ENCODE results near the gene GOSR1.
"Not testable (repeated sequence)": the region's sequence is repeated elsewhere in the genome, so short reads cannot be mapped to it uniquely, and the experiment has no call there.

GOSR1 gene

DNA sequence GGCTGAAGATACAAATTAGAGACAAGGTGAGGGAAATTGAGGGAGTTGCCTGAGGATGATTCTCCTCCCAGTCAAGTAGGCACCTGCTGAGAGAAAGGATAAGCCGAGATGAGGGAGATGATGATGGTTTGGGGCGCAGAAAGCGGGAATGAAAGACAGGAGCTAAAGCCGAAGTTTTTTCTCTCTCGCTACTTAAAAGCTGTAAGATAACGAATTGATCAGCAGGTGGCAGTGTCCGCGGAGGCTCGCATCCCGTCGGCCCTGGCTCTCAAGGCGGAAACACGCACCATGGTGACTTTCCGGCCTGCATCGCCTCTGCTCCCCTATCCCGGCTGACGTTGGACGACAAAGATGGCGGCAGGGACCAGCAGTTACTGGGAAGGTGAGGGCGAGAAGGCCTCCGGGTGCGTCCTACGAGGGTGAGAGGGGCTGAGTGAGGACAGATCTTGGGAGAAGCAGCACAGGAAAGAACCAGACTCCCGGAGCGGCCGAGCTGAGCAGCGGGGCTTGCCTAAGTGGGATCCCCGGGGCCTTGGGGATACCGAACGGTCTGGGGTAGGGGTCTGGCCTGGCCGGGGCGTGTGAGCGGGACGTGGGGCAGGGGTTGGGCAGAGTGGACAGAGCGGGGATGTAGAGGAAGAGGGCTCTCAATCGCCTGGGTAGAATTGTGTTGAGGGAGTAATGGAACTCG, at the start of gene GOSR1:
Gene GOSR1, plus strand, starts transcription at position 326 of the 691 bp plus-strand sequence. Its CDS starts 26 bp downstream, at position 352.
- H3K4me3 ChIP-seq (ENCODE audit: low read depth, low read length), result peak within 1 kb of the TSS; percentile 98

DNA sequence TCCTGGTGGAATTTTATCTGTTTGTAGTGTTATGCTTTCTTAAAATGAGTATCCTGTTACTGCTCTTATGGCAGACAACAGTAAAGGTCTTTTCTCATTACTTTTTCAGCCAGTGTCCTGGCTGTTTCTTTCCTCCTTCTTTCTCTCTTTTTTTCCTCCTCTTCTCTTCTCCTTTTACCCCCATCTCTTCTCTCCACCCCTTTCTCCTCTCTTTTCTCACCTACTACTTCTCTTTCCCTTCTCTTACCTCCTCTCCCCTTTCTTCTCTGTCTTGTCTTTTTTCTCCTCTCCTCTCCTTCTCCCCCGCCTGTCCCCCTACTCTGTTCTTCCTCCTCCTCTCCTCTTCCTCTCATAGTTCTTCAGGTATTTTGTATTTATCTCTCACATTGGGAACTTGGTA, 49.6 kb upstream of the GOSR1 start:
- no peak overlapping the region for H3K4me3 ChIP-seq (ENCODE audit: low read depth, low read length)

DNA sequence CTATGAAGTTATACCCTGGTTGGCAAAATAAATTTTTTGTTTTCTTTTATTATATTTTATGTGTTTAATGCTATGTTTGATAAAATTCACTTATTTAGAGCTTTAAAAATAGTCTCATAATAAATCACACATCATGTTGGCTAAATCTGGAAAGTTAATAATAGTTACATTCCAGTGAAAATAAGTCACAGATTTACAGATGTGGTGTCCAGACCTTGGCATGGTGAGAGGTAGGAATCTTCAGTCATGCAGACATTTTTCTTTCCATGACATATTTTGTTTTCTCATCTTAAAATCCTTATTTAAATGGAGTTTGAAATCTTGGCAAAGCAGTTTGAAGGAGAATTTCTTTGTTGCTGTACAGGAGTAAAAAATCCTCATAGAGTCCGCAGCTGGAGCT, 48.1 kb upstream of the GOSR1 start:
- H3K4me3 ChIP-seq (ENCODE audit: low read depth, low read length), result no peak overlapping the region

DNA sequence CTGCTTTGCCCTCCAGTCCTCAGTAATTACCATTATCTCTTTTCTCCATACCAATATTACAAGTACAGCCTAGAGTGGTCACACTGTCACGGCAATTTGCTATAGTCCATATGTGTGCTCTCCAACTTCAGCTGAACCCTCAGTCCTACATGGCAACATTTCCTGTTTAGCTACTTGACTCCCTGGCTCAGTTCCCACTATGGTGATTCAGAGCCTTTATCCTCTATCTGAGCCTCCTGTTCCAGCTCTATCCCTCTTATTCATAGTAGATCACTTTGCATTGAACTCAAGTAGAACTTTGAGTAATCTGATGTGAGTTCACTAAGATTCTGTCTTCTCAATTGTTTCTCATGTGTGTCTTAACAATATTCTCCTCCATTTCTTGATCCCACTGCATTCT, 43.7 kb upstream of the GOSR1 start:
- no peak overlapping the region for H3K4me3 ChIP-seq (ENCODE audit: low read depth, low read length)

DNA sequence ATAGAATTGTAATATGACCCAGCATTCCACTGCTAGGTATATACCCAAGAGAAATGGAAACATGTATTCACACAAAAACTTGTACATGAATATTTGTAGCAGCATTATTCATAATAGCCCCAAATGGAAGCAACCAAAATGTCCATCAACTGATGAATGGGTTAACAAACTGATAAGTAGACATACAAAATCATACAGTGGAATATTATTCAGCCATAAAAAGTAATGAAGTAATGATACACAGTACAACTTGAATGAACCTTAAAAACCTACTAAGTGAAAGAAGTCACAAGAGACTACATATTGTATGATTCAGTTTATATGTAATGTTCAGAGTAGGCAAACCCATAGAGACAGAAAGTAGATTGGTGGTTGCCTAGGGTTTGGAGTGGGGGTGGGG, 40.5 kb upstream of the GOSR1 start:
- H3K4me3 ChIP-seq (ENCODE audit: low read depth, low read length), result no peak overlapping the region

DNA sequence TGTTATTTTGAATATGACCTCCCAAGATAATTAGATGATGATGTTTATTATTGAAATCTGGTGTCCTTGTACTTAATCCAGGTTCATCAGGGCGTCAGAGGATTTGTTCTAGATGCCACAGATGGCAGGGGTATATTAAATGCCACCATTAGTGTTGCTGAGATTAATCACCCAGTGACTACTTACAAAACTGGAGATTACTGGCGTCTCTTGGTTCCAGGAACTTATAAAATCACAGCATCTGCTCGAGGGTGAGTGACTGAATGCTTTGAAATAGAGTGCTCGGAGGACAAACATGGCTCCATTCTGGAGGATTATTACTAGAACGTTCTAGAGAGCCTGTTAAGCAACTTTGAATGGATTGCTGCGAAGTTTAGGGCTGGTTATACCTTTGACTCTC, 33.5 kb upstream of the GOSR1 start:
- no peak overlapping the region for H3K4me3 ChIP-seq (ENCODE audit: low read depth, low read length)

DNA sequence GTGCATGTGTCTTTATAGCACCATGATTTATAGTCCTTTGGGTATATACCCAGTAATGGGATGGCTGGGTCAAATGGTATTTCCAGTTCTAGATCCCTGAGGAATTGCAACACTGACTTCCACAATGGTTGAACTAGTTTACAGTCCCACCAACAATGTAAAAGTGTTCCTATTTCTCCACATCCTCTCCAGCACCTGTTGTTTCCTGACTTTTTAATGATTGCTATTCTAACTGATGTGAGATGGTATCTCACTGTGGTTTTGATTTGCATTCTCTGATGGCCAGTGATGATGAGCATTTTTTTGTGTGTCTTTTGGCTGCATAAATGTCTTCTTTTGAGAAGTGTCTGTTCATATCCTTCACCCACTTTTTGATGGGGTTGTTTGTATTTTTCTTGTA, 30.6 kb upstream of the GOSR1 start:
- not testable (repeated sequence) for H3K4me3 ChIP-seq (ENCODE audit: low read depth, low read length)

DNA sequence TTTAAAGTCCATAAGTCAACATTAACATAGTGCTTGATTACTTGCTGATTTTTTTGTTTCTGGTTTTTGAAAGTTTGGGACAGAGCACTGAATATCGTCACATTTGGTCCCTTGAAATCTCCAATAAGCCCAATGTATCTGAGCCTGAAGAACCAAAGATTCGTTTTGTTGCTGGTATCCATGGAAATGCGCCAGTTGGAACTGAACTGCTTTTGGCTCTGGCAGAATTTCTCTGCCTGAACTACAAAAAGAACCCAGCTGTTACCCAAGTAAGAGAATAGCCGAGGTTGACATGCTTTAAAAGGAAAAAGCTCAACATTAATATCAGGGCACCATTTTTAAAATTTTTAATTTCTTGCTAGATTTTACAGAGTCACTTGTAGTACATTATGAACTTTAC, 27.7 kb upstream of the GOSR1 start:
- no peak overlapping the region for H3K4me3 ChIP-seq (ENCODE audit: low read depth, low read length)

DNA sequence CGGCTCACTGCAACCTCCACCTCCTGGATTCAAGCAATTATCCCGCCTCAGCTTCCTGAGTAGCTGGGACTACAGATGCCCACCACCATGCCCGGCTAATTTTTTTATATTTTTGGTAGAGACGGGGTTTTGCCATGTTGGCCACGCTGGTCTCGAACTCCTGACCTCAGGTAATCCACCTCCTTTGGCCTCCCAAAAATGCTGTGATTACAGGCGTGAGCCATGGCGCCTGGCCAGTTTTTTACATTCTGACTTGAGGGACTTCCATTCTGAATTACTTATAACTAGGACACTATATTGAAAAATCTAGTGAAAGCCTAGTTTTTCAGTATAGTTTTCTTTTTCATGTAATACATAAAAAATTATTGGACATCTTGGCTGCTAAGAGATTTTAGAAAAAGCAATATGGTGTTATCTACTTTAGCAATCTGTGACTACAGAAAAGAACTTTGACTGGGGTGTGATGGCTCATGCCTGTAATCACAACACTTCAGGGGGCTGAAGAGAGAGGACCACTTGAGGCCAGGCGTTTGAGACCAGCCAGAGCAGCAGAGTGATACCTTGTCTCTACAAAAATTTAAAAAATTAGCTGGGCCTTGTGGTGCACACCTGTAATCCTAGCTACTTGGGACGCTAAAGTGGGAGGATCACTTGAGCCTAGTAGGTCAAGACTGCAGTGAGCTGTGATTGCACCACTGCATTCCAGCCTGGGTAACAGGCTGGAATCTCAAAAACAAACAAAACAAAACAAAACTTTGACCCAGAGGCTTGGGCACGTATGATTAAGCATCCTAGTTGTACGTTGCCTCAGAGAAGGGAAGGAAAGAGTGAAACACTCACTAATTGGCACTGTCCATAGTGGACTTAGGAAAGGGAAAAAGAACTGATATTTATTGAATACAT, 26.8 kb upstream of the GOSR1 start:
- no peak overlapping the region for H3K4me3 ChIP-seq (ENCODE audit: low read depth, low read length)

DNA sequence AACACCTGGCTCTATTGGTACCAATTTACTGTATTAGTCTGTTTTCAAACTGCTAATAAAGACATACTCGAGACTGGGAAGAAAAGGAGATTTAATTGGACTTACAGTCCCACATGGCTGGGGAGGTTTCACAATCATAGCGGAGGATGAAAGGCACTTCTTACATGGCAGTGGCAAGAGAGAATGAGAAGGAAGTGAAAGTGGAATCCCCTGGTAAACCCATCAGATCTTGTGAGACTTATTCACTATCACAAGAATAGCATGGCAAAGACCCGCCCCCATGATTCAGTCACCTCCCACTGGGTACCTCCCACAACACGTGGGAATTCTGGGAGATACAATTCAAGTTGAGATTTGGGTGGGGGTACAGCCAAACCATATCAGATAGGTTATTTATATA, 22.6 kb upstream of the GOSR1 start:
- H3K4me3 ChIP-seq (ENCODE audit: low read depth, low read length), result no peak overlapping the region

DNA sequence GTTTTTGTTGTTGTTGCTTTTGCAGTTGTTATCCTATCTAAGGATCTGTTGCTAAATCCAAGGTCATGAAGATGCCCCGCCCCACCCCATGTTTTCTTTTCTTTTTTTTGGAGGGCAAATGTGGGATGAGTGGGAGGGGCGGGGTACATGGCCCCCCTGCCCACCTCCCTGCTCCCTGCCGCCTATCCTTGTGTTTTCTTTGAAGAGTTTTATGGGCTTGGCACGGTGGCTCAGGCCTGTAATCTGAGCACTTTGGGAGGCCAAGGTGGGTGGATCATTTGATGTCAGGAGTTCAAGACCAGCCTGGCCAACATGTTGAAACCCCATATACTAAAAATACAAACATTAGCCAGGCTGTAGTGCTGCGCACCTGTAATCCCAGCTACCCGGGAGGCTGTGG, 18.8 kb upstream of the GOSR1 start:
- H3K4me3 ChIP-seq (ENCODE audit: low read depth, low read length), result no peak overlapping the region

DNA sequence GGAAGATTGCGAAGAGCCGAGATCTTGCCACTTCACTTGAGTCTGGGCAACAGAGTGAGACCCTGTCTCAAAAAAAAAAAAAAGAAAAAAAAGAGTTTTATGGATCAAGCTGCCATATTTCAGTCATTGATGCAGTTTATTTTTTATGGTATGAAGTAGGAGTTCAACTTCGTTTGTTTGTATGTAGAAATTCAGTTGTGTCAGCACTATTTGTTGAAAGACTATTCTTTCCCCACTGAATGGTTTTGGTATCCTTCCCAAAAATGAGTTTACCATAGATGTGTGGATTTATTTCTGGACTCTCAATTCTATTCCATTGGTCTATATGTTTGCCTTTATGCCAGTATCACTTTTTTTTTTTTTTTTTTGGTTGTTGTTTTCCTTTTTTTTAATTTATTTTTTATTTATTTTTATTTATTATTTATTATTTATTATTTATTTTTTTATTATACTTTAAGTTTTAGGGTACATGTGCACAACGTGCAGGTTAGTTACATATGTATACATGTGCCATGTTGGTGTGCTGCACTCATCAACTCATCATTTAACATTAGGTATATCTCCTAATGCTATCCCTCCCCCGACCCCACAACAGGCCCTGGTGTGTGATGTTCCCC, 18.3 kb upstream of the GOSR1 start:
- H3K4me3 ChIP-seq (ENCODE audit: low read depth, low read length), result not testable (repeated sequence)

DNA sequence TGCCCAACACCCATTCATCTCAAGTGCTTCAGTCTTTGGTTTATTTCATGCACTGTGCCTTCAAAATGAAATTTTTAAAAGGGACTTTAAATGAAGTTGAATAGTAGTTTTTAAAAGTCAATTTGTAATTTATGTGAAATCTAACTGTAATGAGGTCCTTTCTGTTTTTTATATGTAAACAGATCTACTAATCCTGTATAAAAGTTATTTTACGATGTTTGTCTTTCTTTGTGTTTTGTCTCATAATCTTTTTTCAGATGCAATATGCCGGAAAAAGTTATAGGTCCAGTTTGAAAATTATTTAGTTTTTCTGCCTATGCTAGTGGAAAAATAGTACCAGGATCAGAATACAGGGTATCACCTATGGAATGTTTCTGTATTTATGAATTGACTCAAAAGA, 8.7 kb upstream of the GOSR1 start:
- no peak overlapping the region for H3K4me3 ChIP-seq (ENCODE audit: low read depth, low read length)

DNA sequence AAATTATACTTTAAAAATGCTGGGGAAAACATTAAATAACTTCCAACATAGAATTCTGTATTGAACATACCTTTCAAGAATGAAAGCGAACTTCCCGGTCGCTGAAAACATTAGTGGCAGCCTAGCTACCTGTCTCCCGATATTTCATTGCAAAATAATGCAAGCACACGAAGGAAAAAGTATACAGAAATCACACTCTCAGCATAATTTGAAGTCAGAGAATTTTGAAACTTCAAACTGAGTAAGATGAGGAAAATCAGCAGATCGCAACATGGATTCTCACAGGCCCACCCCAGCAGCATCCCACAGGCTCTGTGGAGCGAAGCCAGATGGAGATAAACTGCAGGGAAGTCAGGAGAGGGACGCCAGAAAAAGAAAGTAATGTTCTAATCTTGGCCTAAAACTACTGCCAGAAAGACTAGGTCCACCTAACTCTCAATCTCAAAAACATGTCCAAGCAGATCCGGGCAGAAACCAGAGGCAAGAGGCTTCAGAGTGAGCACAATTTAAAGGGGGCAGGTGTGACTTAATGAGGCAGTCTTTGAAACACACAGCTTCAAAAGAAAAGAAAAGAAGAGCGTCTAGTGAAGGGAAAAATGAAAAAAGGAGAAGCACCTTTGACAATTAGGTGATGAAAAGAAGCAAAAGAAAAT, 4.8 kb upstream of the GOSR1 start:
- no peak overlapping the region for H3K4me3 ChIP-seq (ENCODE audit: low read depth, low read length)

DNA sequence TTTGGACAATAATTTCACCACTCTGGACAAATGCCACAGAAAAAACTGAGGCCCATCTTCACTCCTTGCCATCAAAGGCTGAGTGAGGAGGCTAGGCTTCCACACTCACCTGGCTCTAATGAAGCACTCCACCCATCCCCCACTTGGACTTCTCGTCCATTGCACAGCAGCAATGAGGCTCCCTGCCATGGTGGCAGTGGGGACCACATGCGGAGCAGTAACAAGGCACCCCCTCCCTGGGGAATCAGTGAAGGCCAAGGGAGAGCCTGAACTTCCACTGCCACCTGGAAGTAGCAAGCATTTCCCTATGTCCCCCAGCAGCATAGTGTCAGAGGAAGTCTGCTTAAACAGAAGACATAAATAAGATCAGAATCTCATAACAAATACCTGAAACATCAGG, 2.0 kb upstream of the GOSR1 start:
- H3K4me3 ChIP-seq (ENCODE audit: low read depth, low read length), result no peak overlapping the region

DNA sequence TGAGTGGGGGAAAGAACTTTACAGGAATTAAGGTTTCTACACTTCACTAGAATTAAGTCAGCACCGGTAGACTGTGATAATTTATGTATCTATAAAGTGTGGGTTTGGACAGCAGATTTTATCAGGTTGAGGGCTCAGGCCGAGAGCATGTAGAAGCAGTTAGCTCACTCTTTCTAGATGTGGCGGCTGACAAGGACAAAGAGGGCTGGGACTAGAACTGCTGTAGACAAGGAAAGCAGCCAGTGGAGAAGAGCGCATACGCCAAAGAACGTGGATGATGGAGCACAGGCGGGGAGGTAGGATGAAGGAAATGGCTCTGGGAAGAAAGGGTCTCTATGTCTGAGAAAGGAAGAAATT, 504 bp upstream of the GOSR1 start:
- peak overlapping the region; percentile 98 for H3K4me3 ChIP-seq (ENCODE audit: low read depth, low read length)

DNA sequence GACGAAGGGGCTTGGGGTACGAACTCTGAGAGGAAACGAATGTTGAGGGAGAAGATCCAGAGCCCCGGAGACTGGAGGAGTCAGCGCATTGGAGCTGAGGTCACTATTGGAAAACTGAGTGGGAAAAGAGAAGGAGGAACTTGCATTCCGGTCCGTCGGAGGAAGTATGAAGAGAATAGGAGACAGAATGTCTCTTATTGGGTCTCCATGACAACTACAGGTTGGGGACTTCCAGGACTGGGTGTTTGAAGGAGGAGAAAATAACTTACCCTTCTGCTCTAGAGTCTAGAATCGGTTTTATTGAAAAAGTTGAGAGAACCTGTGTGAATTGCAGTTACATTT, 537 bp downstream of the GOSR1 start:
- H3K4me3 ChIP-seq (ENCODE audit: low read depth, low read length), result peak overlapping the region; percentile 98

DNA sequence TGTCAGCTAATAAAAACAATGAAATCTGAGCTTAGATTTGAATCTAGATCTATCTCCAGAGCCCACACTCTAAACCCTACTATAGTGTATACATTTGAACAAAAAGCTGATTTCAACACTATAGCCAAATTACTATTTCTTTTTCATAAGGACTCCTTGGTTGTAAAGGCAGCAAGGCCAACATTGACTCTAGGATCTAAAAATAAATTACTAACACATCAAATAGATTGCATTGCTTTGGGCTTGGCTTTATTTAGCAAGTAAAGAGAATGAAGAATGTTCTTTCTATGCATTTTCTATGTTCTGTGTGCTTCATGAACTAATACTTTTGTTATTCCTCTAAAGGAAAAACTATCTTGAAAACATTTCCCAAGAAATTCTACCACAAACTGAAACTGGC, 5.3 kb downstream of the GOSR1 start:
- H3K4me3 ChIP-seq (ENCODE audit: low read depth, low read length), result no peak overlapping the region

DNA sequence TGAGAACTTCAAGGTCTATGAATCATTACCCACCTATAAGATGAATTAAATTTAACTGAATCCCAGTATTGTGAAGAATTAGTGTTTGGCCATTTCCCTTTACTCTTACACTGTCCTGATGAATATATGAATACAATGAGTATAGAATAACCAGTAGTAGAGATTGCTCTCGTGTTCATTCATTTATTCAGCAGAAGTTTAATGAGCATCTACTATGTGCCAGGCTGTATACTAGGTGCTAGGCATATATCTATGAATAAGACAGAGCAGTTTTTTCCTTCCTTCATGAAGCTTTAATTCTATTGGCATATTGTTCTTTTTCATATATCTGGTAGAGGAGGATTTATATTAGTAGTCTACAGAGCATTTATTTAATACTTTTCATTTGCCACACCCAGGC, 6.0 kb downstream of the GOSR1 start:
- H3K4me3 ChIP-seq (ENCODE audit: low read depth, low read length), result no peak overlapping the region

DNA sequence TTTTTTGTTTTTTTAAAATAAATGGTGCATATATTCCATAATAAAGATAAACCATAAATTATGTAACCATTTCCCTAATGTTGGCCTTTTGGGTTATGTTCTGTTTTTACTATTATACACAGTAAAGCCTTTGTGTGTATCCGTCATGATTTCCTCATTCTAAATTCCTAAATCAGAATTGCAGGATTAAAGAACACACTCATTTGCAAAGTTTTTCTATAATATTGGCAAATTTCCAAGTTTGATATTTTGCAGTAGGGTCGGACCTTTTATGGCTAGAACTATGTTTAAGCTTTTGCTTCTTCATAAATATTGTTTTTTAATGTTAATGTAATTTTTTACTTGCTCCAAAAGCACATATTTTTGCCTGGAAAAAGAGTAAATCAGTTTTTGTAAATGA, 16.6 kb downstream of the GOSR1 start:
- H3K4me3 ChIP-seq (ENCODE audit: low read depth, low read length), result no peak overlapping the region

DNA sequence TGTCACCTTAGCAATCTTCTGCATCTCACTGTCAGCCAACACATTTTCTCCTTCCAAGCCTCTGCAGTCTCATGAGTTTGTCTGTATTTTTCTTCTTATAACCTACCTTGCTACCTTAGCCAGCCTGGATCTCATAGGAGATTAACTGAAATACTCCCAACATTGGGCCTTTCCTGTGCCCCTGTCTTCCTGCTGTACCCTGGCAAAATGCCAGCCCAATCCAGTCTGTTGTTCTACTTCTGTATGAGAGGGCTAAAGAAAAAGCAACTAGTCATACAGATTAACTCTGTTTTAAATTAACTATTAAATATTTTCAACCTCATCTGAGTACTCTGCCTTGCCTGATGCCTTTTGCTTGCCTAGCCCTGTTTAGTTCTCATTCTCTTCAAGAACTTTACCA, 18.4 kb downstream of the GOSR1 start:
- H3K4me3 ChIP-seq (ENCODE audit: low read depth, low read length), result no peak overlapping the region

DNA sequence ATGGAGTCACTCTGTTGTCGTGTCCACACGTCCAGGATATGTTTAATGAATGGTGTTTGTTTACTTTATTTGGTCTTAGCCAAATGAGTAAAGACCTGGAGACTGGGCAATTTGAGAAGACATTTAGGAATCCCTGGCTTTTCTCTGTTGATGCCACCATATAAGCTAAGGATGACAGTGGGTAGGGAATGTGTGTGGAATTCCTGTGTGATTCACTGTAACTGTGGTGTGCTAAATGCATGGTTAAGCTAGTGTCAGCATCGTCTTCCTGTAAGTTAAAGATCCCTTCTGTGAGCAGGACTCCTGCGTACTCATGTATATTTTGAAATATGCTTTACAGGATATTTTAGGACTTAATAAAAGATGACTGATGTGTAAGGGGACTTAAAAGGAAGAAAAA, 26.4 kb downstream of the GOSR1 start:
- H3K4me3 ChIP-seq (ENCODE audit: low read depth, low read length), result no peak overlapping the region

Data from iPS-11a (cell line).